ENCODE measurements around the gene ZNF480.
"Not testable (repeated sequence)": the region's sequence is repeated elsewhere in the genome, so short reads cannot be mapped to it uniquely, and the experiment has no call there.

The ZNF480 gene

GRCh38 chr19:52296773-52297600 lies at the start of gene ZNF480:
ZNF480 (plus strand) TSS chr19:52297169; CDS start chr19:52300413, 3,244 bp downstream.
- peak; percentile 96 for DNase-seq (ENCODE audit: low spot score)

- DNase-seq (ENCODE audit: low spot score), result peak; percentile 72
Observed at GRCh38 chr19:52248241-52248640, 48.7 kb upstream of the ZNF480 start.

- DNase-seq (ENCODE audit: low spot score), result no peak
Observed at GRCh38 chr19:52258426-52258825, 38.5 kb upstream of the ZNF480 start.

GRCh38 chr19:52265556-52265955 lies 31.4 kb upstream of the ZNF480 start:
- DNase-seq (ENCODE audit: low spot score), result not testable (repeated sequence)

GRCh38 chr19:52269338-52270261 lies 27.4 kb upstream of the ZNF480 start, which contains the start of gene ZNF766:
ZNF766 (plus strand) TSS chr19:52269587; CDS start chr19:52269614, 27 bp downstream.
- DNase-seq (ENCODE audit: low spot score), result peak; percentile 99

DNA sequence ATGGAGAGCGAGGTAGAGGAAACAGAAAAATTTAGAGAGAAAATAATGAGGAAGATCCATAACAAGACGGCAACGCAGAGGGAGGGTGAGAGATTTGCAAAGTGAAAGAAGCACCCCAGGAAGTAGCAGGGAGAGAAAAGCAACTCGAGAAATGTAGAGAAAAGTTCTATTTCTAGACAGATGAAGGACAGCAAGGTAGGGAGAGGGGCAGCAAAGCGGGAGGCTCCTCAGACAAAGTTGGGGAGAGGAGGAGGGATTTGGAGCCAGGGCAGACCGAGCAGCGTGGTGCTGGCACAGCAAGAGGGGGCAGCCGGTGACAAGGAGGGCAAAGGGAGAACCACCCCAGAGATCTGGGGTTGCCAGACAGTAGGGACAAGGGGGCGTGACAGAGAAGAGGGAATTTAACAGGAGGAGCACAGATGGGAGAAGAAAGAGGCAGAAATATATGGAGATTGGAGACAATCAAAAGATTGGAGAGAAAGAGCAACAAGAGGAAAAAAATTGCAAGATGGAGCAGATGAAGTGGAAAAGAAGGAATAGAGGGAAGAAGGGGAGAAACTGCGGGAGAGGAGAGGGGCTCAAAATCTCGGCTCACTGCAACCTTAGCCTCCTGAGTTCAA lies 26.6 kb upstream of the ZNF480 start:
- peak; percentile 61 for DNase-seq (ENCODE audit: low spot score)

- no peak for DNase-seq (ENCODE audit: low spot score)
Observed at GRCh38 chr19:52273301-52273700, 23.7 kb upstream of the ZNF480 start.

GRCh38 chr19:52274191-52274590 lies 22.8 kb upstream of the ZNF480 start:
- no peak for DNase-seq (ENCODE audit: low spot score)

- no peak for DNase-seq (ENCODE audit: low spot score)
Observed at GRCh38 chr19:52275988-52276387, 21.0 kb upstream of the ZNF480 start.

DNA sequence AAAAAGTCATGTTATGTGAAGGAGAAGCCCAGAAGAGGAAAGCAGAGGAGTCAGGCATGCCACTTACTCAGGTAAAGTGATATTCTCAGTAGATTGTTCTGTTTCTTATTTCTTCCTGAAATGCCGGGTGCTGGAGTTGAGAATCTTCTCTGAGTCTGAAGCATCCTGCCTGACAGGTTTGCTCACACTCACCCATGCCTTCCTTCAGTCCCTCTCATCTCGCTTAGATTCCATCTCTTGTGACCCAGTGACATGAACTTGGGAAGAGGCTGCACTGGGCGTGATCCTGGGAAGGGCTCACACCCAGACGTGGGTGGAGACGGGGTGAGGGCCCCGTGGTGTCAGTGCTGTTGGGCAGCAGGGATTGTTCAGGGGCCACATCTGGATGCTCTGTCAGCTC lies 19.5 kb upstream of the ZNF480 start:
- no peak for DNase-seq (ENCODE audit: low spot score)

DNA sequence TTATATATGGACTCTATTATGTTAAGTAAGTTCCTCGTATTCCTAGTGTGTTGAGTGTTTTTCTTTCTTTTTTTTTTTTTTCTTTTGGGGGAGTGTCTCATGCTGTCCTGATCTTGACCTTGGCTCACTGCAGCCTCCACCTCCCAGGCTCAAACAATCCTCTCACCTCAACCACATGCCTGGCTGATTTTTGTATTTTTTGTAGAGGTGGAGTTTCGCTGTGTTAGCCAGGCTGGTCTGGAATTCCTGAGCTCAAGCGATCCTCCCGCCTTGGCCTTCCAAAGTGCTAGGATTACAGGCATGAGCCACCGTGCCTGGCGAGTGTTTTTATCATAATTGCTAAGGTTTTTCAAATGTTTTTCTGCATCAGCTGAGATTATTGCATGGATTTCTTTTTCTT lies 10.7 kb upstream of the ZNF480 start:
- no peak for DNase-seq (ENCODE audit: low spot score)

GRCh38 chr19:52291781-52292180 lies 5.2 kb upstream of the ZNF480 start:
- DNase-seq (ENCODE audit: low spot score), result no peak

DNA sequence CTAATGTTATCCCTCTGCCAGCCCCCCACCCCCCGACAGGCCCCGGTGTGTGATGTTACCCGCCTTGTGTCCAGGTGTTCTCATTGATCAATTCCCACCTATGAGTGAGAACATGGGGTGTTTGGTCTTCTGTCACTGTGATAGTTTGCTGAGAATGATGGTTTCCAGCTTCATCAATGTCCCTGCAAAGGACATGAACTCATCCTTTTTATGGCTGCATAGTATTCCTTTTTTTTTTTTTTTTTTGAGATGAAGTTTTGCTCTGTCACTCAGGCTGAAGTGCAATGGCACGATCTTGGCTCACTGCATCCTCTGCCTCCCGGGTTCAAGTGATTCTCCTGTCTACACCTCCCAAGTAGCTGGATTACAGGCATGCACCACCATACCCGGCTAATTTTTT lies 4.0 kb upstream of the ZNF480 start:
- DNase-seq (ENCODE audit: low spot score), result not testable (repeated sequence)

GRCh38 chr19:52296400-52296772 lies 583 bp upstream of the ZNF480 start:
- peak; percentile 22 for DNase-seq (ENCODE audit: low spot score)

DNA sequence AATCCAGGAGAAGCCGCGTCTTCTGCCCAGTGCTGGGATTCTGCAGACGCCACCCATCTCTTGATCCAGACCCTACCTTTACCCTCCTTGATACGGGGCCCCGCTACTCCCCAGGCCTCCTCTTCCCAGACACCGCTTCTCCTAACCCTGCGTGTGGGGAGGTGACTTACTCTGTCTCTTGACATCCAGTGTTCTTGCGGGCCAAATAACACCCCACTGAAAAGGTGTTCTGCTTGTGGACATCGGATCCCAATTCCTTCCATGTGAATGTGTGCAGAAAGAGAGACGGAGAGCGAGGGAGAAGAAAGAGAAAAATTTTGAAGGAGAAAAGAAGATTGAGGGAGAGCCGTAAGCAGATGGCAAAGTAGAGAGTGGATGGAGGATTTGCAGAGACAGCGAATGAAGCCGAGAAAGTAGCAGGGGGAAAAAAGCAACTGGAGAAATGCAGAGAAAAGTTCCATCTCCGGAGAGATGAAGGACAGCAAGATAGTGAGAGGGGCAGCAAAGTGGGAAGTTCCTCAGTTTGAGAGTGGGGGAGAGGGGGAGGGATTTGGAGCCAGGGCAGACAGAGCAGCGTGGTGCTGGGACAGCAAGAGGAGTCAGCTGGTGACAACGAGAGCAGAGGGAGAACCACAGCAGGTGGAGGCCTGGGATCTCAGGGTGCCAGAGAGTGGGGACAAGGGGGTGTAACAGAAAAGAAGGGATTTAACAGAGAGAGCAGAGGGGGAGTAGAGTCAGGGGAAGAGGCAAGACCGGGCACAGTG lies 814 bp downstream of the ZNF480 start:
- DNase-seq (ENCODE audit: low spot score), result no peak

DNA sequence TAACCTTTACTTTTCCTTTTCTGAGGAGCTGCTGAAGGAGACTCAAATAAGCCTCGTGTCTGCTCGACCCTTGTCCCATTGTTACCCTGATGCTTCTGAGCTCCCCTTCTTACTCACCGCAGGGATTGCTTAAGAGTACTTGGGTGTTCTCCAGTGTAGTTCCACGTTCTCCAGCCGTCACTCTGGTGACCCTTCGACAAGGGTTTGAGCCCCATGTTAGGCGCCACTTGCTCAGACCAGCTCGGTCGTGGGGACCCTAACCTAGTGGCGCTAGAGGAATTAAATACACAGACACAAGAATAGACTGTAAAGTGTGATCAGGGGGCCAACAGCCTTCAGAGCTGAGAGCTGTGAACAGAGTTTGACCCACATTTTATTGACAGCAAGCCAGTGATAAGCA lies 10.3 kb downstream of the ZNF480 start:
- no peak for DNase-seq (ENCODE audit: low spot score)

GRCh38 chr19:52322429-52322828 lies 25.5 kb downstream of the ZNF480 start:
- DNase-seq (ENCODE audit: low spot score), result no peak

DNA sequence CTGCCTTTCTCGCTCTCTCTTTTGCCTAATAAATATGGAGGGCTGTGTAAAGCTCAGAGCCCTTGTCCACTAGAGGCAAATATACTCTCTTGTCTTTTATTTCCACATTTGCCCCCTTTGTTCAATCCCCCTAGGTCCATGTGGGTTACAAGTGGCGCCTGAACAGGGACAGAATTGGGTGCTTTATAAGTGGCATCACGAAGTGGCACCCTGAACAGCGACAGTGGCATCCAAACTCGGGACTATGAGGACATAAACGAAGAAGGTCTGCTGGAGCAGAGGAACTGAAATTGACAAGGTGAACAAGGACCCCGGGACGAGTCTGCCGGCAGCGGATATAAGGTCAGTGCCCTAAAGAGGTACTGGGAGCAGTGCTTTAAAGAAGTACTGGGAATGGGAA lies 34.8 kb downstream of the ZNF480 start:
- DNase-seq (ENCODE audit: low spot score), result no peak

- DNase-seq (ENCODE audit: low spot score), result no peak
Observed at GRCh38 chr19:52335768-52336116, 38.8 kb downstream of the ZNF480 start.

- peak; percentile 95 for DNase-seq (ENCODE audit: low spot score)
Observed at GRCh38 chr19:52336117-52336790, 39.3 kb downstream of the ZNF480 start, which contains the start of gene ZNF610. ZNF610 (plus strand) TSS chr19:52336243; CDS start chr19:52349173, 12,930 bp downstream.

GRCh38 chr19:52336791-52337381 lies 39.9 kb downstream of the ZNF480 start:
- no peak for DNase-seq (ENCODE audit: low spot score)

All from GM03348 (cell line).